ENCODE results near the gene TCF12. TPM values are rescaled to one million over a fixed set of nuclear protein-coding genes. Genes with fewer than 3 reads are reported as not detected.

The TCF12 gene
- total RNA-seq, 1 donor from 2014 or later = 106 TPM

GRCh38 chr15:57237676-57238075, 319.2 kb downstream of the TCF12 start:
- TF ChIP-seq CTCF (IDR thresholded peaks at IDR 0.05) = no peak
- Mint-ChIP-seq H3K27me3 (ENCODE audit: low read depth) (no peaks in the 10 kb centered on the region), H3K4me3 (ENCODE audit: unreplicated experiment) (no peak overlapping the region), H3K27ac (ENCODE audit: unreplicated experiment) (peak overlapping the region; percentile 22), H3K9me3 (ENCODE audit: low read depth) (no peaks in the 10 kb centered on the region), H3K4me1 (ENCODE audit: low read depth) (peaks cover 35% of the 10 kb centered on the region), H3K36me3 (ENCODE audit: low read depth) (peaks cover 23% of the 10 kb centered on the region)
- no peak for DNase-seq (ENCODE audit: low spot score)

GRCh38 chr15:57245130-57245529, 326.7 kb downstream of the TCF12 start:
- no peaks in the 10 kb centered on the region for H3K27me3 Mint-ChIP-seq (ENCODE audit: low read depth)
- no peak for TF ChIP-seq CTCF (IDR thresholded peaks at IDR 0.05)
- peaks cover 25% of the 10 kb centered on the region for H3K4me1 Mint-ChIP-seq (ENCODE audit: low read depth)
- no peaks in the 10 kb centered on the region for H3K9me3 Mint-ChIP-seq (ENCODE audit: low read depth)
- no peak overlapping the region for H3K4me3 Mint-ChIP-seq (ENCODE audit: unreplicated experiment)
- no peak for DNase-seq (ENCODE audit: low spot score)
- H3K27ac Mint-ChIP-seq (ENCODE audit: unreplicated experiment) = peak overlapping the region; percentile 11
- peaks cover 17% of the 10 kb centered on the region for H3K36me3 Mint-ChIP-seq (ENCODE audit: low read depth)

GRCh38 chr15:57245714-57246113, 327.3 kb downstream of the TCF12 start:
- H3K36me3 Mint-ChIP-seq (ENCODE audit: low read depth) = peaks cover 17% of the 10 kb centered on the region

GRCh38 chr15:57248074-57248473, 329.6 kb downstream of the TCF12 start:
- Mint-ChIP-seq H3K9me3 (ENCODE audit: low read depth) (no peaks in the 10 kb centered on the region), H3K4me1 (ENCODE audit: low read depth) (peaks cover 44% of the 10 kb centered on the region), H3K27me3 (ENCODE audit: low read depth) (no peaks in the 10 kb centered on the region), H3K27ac (ENCODE audit: unreplicated experiment) (no peak overlapping the region), H3K4me3 (ENCODE audit: unreplicated experiment) (no peak overlapping the region), H3K36me3 (ENCODE audit: low read depth) (peaks cover 19% of the 10 kb centered on the region)
- TF ChIP-seq CTCF (IDR thresholded peaks at IDR 0.05) = no peak
- no peak for DNase-seq (ENCODE audit: low spot score)

More at GRCh38 chr15:57245714-57246113, 327.3 kb downstream of the TCF12 start:
- Mint-ChIP-seq H3K27ac (ENCODE audit: unreplicated experiment) (peak overlapping the region; percentile 39), H3K4me3 (ENCODE audit: unreplicated experiment) (no peak overlapping the region), H3K4me1 (ENCODE audit: low read depth) (peaks cover 25% of the 10 kb centered on the region), H3K9me3 (ENCODE audit: low read depth) (no peaks in the 10 kb centered on the region), H3K27me3 (ENCODE audit: low read depth) (no peaks in the 10 kb centered on the region)
- no peak for DNase-seq (ENCODE audit: low spot score)
- no peak for TF ChIP-seq CTCF (IDR thresholded peaks at IDR 0.05)

- no peaks in the 10 kb centered on the region for H3K9me3 Mint-ChIP-seq (ENCODE audit: low read depth)
- H3K27ac Mint-ChIP-seq (ENCODE audit: unreplicated experiment) = peak overlapping the region; percentile 66
- H3K36me3 Mint-ChIP-seq (ENCODE audit: low read depth) = peaks cover 15% of the 10 kb centered on the region
- H3K27me3 Mint-ChIP-seq (ENCODE audit: low read depth) = no peaks in the 10 kb centered on the region
- H3K4me1 Mint-ChIP-seq (ENCODE audit: low read depth) = peaks cover 34% of the 10 kb centered on the region
- no peak for DNase-seq (ENCODE audit: low spot score)
- H3K4me3 Mint-ChIP-seq (ENCODE audit: unreplicated experiment) = no peak overlapping the region
- no peak for TF ChIP-seq CTCF (IDR thresholded peaks at IDR 0.05)
Measured at GRCh38 chr15:57251308-57251707, 332.9 kb downstream of the TCF12 start.

All from chondrocyte (in vitro differentiated cells).